HEK293 (cell line): ENCODE measurements around the gene ZNF19.

Experiments
- CTCF ChIA-PET: fragments of 350-600 bp; formaldehyde crosslinking; extraction: SDS; loops from one replicate; lab custom pipeline; 2021; ENCODE audit warnings: antibody characterized with exemption; lab: Yijun Ruan, JAX
- POLR2A ChIA-PET: fragments of 300-600 bp; formaldehyde crosslinking; extraction: SDS; loops from one replicate; lab custom pipeline; 2020; ENCODE audit warnings: antibody characterized with exemption, inconsistent platforms; lab: Yijun Ruan, JAX
- H3K27ac ChIP-seq: fragments of 200-500 bp; sonication (Bioruptor generic); 2 replicates; pipeline ENCODE4 v1.5.1; 2014; ENCODE audit warnings: low read depth, low read length, control low read depth, inconsistent platforms; ENCODE audit errors: extremely low read depth
- H3K36me3 ChIP-seq, 2 experiments: fragments of 200-500 bp in 1 of 2; sonication (Bioruptor generic) in 1 of 2; 1 replicate in 1 of 2; 2 replicates in 1 of 2; pipeline ENCODE4 v1.5.1; 2014 to 2017; ENCODE audit warnings: inconsistent platforms in 2 of 2, low read length in 2 of 2; ENCODE audit not compliant: control insufficient read depth in 2 of 2, insufficient read depth in 1 of 2
- H3K4me1 ChIP-seq: fragments of 200-500 bp; sonication (Bioruptor generic); 2 replicates; pipeline ENCODE4 v1.5.1; 2014; ENCODE audit warnings: mild to moderate bottlenecking, low read length, inconsistent platforms; ENCODE audit not compliant: control insufficient read depth, insufficient read depth
- H3K4me3 ChIP-seq: 2 replicates; pipeline ENCODE4 v1.5.1; 2011; ENCODE audit warnings: low read depth, mild to moderate bottlenecking, control low read depth, low read length, moderate library complexity
- H3K9me3 ChIP-seq: fragments of 200-500 bp; sonication (Bioruptor generic); 2 replicates; pipeline ENCODE4 v1.5.1; 2014; ENCODE audit warnings: low read depth, low read length, inconsistent platforms; ENCODE audit not compliant: control insufficient read depth, insufficient read depth
- AEBP2 ChIP-seq: fragments of 450-650 bp; formaldehyde crosslinking; IDR thresholded peaks from 2 replicates; pipeline ENCODE4 v1.5.1; 2016; ENCODE audit warnings: missing biosample characterization, missing genetic modification characterization, borderline replicate concordance
- GLIS2 ChIP-seq: fragments of 450-650 bp; formaldehyde crosslinking; IDR thresholded peaks from 2 replicates; pipeline ENCODE4 v1.5.1; 2016; ENCODE audit warnings: missing biosample characterization, missing genetic modification characterization
- INSM2 ChIP-seq: fragments of 450-650 bp; formaldehyde crosslinking; IDR thresholded peaks from 2 replicates; pipeline ENCODE4 v1.5.1; 2016; ENCODE audit warnings: missing biosample characterization, missing genetic modification characterization
- PATZ1 ChIP-seq: fragments of 450-650 bp; formaldehyde crosslinking; IDR thresholded peaks from 2 replicates; pipeline ENCODE4 v1.5.1; 2016; ENCODE audit warnings: missing biosample characterization, missing genetic modification characterization
- PRDM6 ChIP-seq: fragments of 450-650 bp; formaldehyde crosslinking; IDR thresholded peaks from 2 replicates; pipeline ENCODE4 v1.5.1; 2017; ENCODE audit warnings: missing biosample characterization, missing genetic modification characterization
- ZBTB11 ChIP-seq: fragments of 450-650 bp; formaldehyde crosslinking; conservative IDR thresholded peaks from 2 replicates; pipeline ENCODE4 v1.5.1; 2016; ENCODE audit warnings: low read depth, missing biosample characterization, missing genetic modification characterization
- ZBTB17 ChIP-seq: fragments of 450-650 bp; formaldehyde crosslinking; IDR thresholded peaks from 2 replicates; pipeline ENCODE4 v1.5.1; 2016; ENCODE audit warnings: missing biosample characterization, missing genetic modification characterization
- ZBTB26 ChIP-seq: fragments of 450-650 bp; formaldehyde crosslinking; optimal IDR thresholded peaks from 2 replicates; pipeline ENCODE3; 2016; ENCODE audit warnings: missing biosample characterization, mild to moderate bottlenecking, missing genetic modification characterization
- ZBTB7A ChIP-seq: fragments of 450-650 bp; formaldehyde crosslinking; IDR thresholded peaks from 2 replicates; pipeline ENCODE4 v1.5.1; 2016; ENCODE audit warnings: low read depth, missing biosample characterization, missing genetic modification characterization
- ZEB2 ChIP-seq: fragments of 450-650 bp; formaldehyde crosslinking; IDR thresholded peaks from 2 replicates; pipeline ENCODE4 v1.5.1; 2016; ENCODE audit warnings: missing biosample characterization, missing genetic modification characterization
- ZNF132 ChIP-seq: fragments of 450-650 bp; formaldehyde crosslinking; IDR thresholded peaks from 2 replicates; pipeline ENCODE4 v1.5.1; 2017; ENCODE audit warnings: missing biosample characterization, missing genetic modification characterization, borderline replicate concordance
- ZNF292 ChIP-seq: fragments of 450-650 bp; formaldehyde crosslinking; IDR thresholded peaks from 2 replicates; pipeline ENCODE4 v1.5.1; 2016; ENCODE audit warnings: low read depth, missing biosample characterization, missing genetic modification characterization, borderline replicate concordance
- ZNF423 ChIP-seq: fragments of 450-650 bp; formaldehyde crosslinking; IDR thresholded peaks from 2 replicates; pipeline ENCODE4 v1.5.1; 2016; ENCODE audit warnings: missing biosample characterization, missing genetic modification characterization
- ZNF521 ChIP-seq: fragments of 450-650 bp; formaldehyde crosslinking; IDR thresholded peaks from 2 replicates; pipeline ENCODE4 v1.5.1; 2017; ENCODE audit warnings: missing biosample characterization, mild to moderate bottlenecking, missing genetic modification characterization
- ZNF639 ChIP-seq: fragments of 450-650 bp; formaldehyde crosslinking; IDR thresholded peaks from 2 replicates; pipeline ENCODE4 v1.5.1; 2016; ENCODE audit warnings: missing biosample characterization, missing genetic modification characterization
- ZNF701 ChIP-seq: fragments of 450-650 bp; formaldehyde crosslinking; IDR thresholded peaks from 2 replicates; pipeline ENCODE4 v1.5.1; 2016; ENCODE audit warnings: missing biosample characterization, missing genetic modification characterization
- ZNF768 ChIP-seq: fragments of 450-650 bp; formaldehyde crosslinking; IDR thresholded peaks from 2 replicates; pipeline ENCODE4 v1.5.1; 2018; ENCODE audit warnings: missing biosample characterization, mild to moderate bottlenecking, missing genetic modification characterization
- ZNF837 ChIP-seq: fragments of 450-650 bp; formaldehyde crosslinking; IDR thresholded peaks from 2 replicates; pipeline ENCODE4 v1.5.1; 2016; ENCODE audit warnings: missing biosample characterization, missing genetic modification characterization
- ZSCAN4 ChIP-seq: fragments of 450-650 bp; formaldehyde crosslinking; IDR thresholded peaks from 2 replicates; pipeline ENCODE4 v1.5.1; 2017; ENCODE audit warnings: missing biosample characterization, missing genetic modification characterization

ZNF19 gene

GRCh38 chr16:71442051-71442440 is 47.1 kb downstream of the ZNF19 start, which contains the start of gene TLE7:
TSS of gene TLE7 (minus strand) at chr16:71442054. CDS start at chr16:71433324, 8,730 bp downstream.
- H3K4me1 ChIP-seq, result no peaks in the 10 kb centered on the region
- no peaks in the 10 kb centered on the region for H3K36me3 ChIP-seq
- H3K27ac ChIP-seq, result no peak within 1 kb of the TSS
- H3K9me3 ChIP-seq, result no peaks in the 10 kb centered on the region
- TF ChIP-seq ZBTB11, result no peak
- no peak for TF ChIP-seq ZNF521 (tag by site-specific recombination)
- no peak for TF ChIP-seq ZNF639 (tag by site-specific recombination)
- TF ChIP-seq ZNF768 (tag by site-specific recombination), result no peak
- TF ChIP-seq ZNF132 (tag by site-specific recombination), result no peak
- no peak for TF ChIP-seq INSM2 (tag by site-specific recombination)
- TF ChIP-seq ZNF837 (tag by site-specific recombination), result no peak
- TF ChIP-seq AEBP2 (tag by site-specific recombination), result no peak
- no peak for TF ChIP-seq PATZ1 (tag by site-specific recombination)
- TF ChIP-seq ZNF423 (tag by site-specific recombination), result no peak
- TF ChIP-seq ZBTB17 (tag by site-specific recombination), result no peak
- TF ChIP-seq GLIS2, result no peak
- no peak for TF ChIP-seq ZEB2 (tag by site-specific recombination)
- no peak for TF ChIP-seq PRDM6 (tag by site-specific recombination)
- no peak for TF ChIP-seq ZNF701 (tag by site-specific recombination)
- TF ChIP-seq ZSCAN4 (tag by site-specific recombination), result no peak
- no peak for TF ChIP-seq ZBTB26 (tag by site-specific recombination)
- TF ChIP-seq ZBTB7A (tag by site-specific recombination), result no peak
- TF ChIP-seq ZNF292, result no peak
- ChIA-PET POLR2A (no interaction called here), CTCF (no interaction called here)
- H3K4me3 ChIP-seq, result no peak within 1 kb of the TSS
